GM12878 (cell line): ENCODE results near the gene UBQLN4. TPM values are rescaled to one million over a fixed set of nuclear protein-coding genes. Genes with fewer than 3 reads are reported as not detected.

ENCODE experiments used
- ATAC-seq: fragments of 200-7000 bp; cut with Tn5 transposase; 3 replicates; pipeline ENCODE4 v1.9.1; 2020; ENCODE audit warnings: mild to moderate bottlenecking, moderate library complexity
- BruUV-seq: library from RNA; stranded (reverse); fragments of 400-500 nt; replicated peaks from 2 replicates; lab custom pipeline; 2021; lab: Mats Ljungman, UMichigan
- CTCF ChIA-PET: fragments of 300-600 bp; sonication (Branson Sonifier 250); formaldehyde crosslinking; extraction: SDS; loops from one replicate; lab custom pipeline; 2021; ENCODE audit warnings: inconsistent platforms; lab: Yijun Ruan, JAX
- POLR2A ChIA-PET: fragments of 350-600 bp; formaldehyde crosslinking; extraction: SDS; loops from one replicate; lab custom pipeline; 2021; ENCODE audit warnings: inconsistent platforms; lab: Charles Lee
- RAD21 ChIA-PET: fragments of 300-600 bp; sonication (Branson Sonifier 250); formaldehyde crosslinking; loops from one replicate; lab custom pipeline; 2023; ENCODE audit warnings: antibody characterized with exemption; ENCODE audit not compliant: unreplicated experiment; lab: Charles Lee
- SMC1A ChIA-PET: fragments of 300-600 bp; sonication (Branson Sonifier 250); formaldehyde crosslinking; loops from one replicate; lab custom pipeline; 2023; ENCODE audit not compliant: unreplicated experiment, uncharacterized antibody; lab: Charles Lee
- DNase-seq: peaks from one replicate; pipeline ENCODE4 v3.0.0-alpha.2; 2011; ENCODE audit warnings: low read depth, low spot score
- FAIRE-seq: peaks from 3 replicates; lab custom pipeline; 2011; peaks lifted over from hg19 to GRCh38; lab: Jason Lieb, UNC
- H2AFZ ChIP-seq: 2 replicates; pipeline ENCODE4 v1.6.0; 2011; ENCODE audit warnings: low read depth, low read length, control low read depth; ENCODE audit not compliant: control insufficient read depth
- H3K27ac ChIP-seq: 2 replicates; pipeline ENCODE4 v1.5.1; 2011; ENCODE audit warnings: control low read depth; ENCODE audit not compliant: control insufficient read depth, insufficient read depth
- H3K27me3 ChIP-seq, 2 experiments: replicated peaks in 1 of 2; 2 replicates each; pipeline versions ENCODE4 v1.6.0 to v1.6.1; 2011; ENCODE audit warnings: low read length in 1 of 2; ENCODE audit not compliant: control insufficient read depth in 2 of 2, insufficient read depth in 2 of 2
- H3K36me3 ChIP-seq, 2 experiments: 2 replicates each; pipeline ENCODE4 v1.5.1; 2011; ENCODE audit warnings: low read length in 1 of 2; ENCODE audit not compliant: control insufficient read depth in 2 of 2, insufficient read depth in 2 of 2
- H3K4me1 ChIP-seq: 2 replicates; pipeline ENCODE4 v1.6.1; 2011; ENCODE audit warnings: mild to moderate bottlenecking, low read length, moderate library complexity, mixed read lengths; ENCODE audit not compliant: control insufficient read depth, insufficient read depth
- H3K4me2 ChIP-seq: 2 replicates; pipeline ENCODE4 v1.6.0; 2011; ENCODE audit warnings: control low read depth; ENCODE audit not compliant: control insufficient read depth, insufficient read depth
- H3K4me3 ChIP-seq: fragments of 200-600 bp; sonication (generic); 2 replicates; pipeline ENCODE4 v1.5.1; 2016
- H3K79me2 ChIP-seq: 2 replicates; pipeline ENCODE4 v1.6.0; 2011; ENCODE audit warnings: low read length; ENCODE audit not compliant: control insufficient read depth, insufficient read depth
- H3K9ac ChIP-seq: 2 replicates; pipeline ENCODE4 v1.8.0; 2011; ENCODE audit warnings: low read length, control low read depth, mixed read lengths; ENCODE audit not compliant: control insufficient read depth, insufficient read depth
- H3K9me3 ChIP-seq: replicated peaks from 3 replicates; pipeline ENCODE4 v1.5.1; 2011; ENCODE audit warnings: mild to moderate bottlenecking, low read length; ENCODE audit not compliant: control insufficient read depth, insufficient read depth
- H4K20me1 ChIP-seq: 2 replicates; pipeline ENCODE4 v1.6.0; 2011; ENCODE audit not compliant: control insufficient read depth, insufficient read depth
- BCLAF1 ChIP-seq: fragments of 450-650 bp; IDR thresholded peaks from 2 replicates; pipeline ENCODE4 v1.6.1; 2017; ENCODE audit warnings: antibody characterized with exemption, mild to moderate bottlenecking, moderate library complexity
- BHLHE40 ChIP-seq, 2 experiments: fragments of 450-650 bp in 1 of 2; IDR thresholded peaks; 2 replicates each; pipeline ENCODE4 v1.6.1; 2011 to 2017; ENCODE audit warnings: low read depth in 2 of 2, borderline replicate concordance in 1 of 2, improper control_type of control experiment in 1 of 2, low read length in 1 of 2, mild to moderate bottlenecking in 1 of 2
- CEBPB ChIP-seq, 2 experiments: fragments of 150-350 bp in 1 of 2; IDR thresholded peaks; 2 replicates each; pipeline ENCODE4 v1.6.1; 2012 to 2014; ENCODE audit warnings: low read depth in 2 of 2, low read length in 2 of 2, borderline replicate concordance in 1 of 2, inconsistent platforms in 1 of 2
- CTCF ChIP-seq, 3 experiments: IDR thresholded peaks in 2 of 3; conservative IDR thresholded peaks in 1 of 3; 2 replicates each; pipeline ENCODE4 v1.5.1; 2011; ENCODE audit warnings: low read depth in 3 of 3, low read length in 3 of 3, mild to moderate bottlenecking in 3 of 3, control low read depth in 2 of 3, moderate library complexity in 2 of 3, inconsistent platforms in 1 of 3, mixed read lengths in 1 of 3; ENCODE audit not compliant: control insufficient read depth in 2 of 3, insufficient read depth in 1 of 3; ENCODE audit errors: extremely low read depth in 1 of 3
- IKZF1 ChIP-seq: fragments of 450-650 bp; conservative IDR thresholded peaks from 2 replicates; pipeline ENCODE4 v1.6.1; 2017; ENCODE audit warnings: antibody characterized with exemption, mild to moderate bottlenecking
- IKZF2 ChIP-seq, 2 experiments: fragments of 450-650 bp; IDR thresholded peaks; 2 replicates each; pipeline ENCODE4 v1.6.1; 2017; ENCODE audit warnings: mild to moderate bottlenecking in 2 of 2, moderate library complexity in 2 of 2
- IRF4 ChIP-seq: IDR thresholded peaks from 2 replicates; pipeline ENCODE4 v1.6.1; 2011; ENCODE audit warnings: low read depth, low read length
- JUND ChIP-seq: IDR thresholded peaks from 2 replicates; pipeline ENCODE4 v1.6.1; 2012; ENCODE audit warnings: low read depth, mild to moderate bottlenecking, low read length, improper control_type of control experiment, moderate library complexity
- LARP7 ChIP-seq: fragments of 450-650 bp; IDR thresholded peaks from 2 replicates; pipeline ENCODE4 v1.6.1; 2017; ENCODE audit warnings: mild to moderate bottlenecking
- MLLT1 ChIP-seq: fragments of 450-650 bp; IDR thresholded peaks from 2 replicates; pipeline ENCODE4 v1.6.1; 2016; ENCODE audit warnings: mild to moderate bottlenecking
- NFYB ChIP-seq: IDR thresholded peaks from 2 replicates; pipeline ENCODE4 v1.6.1; 2011; ENCODE audit warnings: low read depth, mild to moderate bottlenecking, low read length, improper control_type of control experiment, moderate library complexity; ENCODE audit not compliant: insufficient read depth
- PML ChIP-seq: IDR thresholded peaks from 2 replicates; pipeline ENCODE4 v1.6.1; 2012; ENCODE audit warnings: low read length, inconsistent platforms
- RAD21 ChIP-seq: IDR thresholded peaks from 2 replicates; pipeline ENCODE4 v1.6.1; 2011; ENCODE audit warnings: mild to moderate bottlenecking, low read depth, low read length, moderate library complexity; ENCODE audit not compliant: insufficient read depth
- STAT1 ChIP-seq: fragments of 450-650 bp; conservative IDR thresholded peaks from 2 replicates; pipeline ENCODE4 v1.6.1; 2014; ENCODE audit warnings: antibody characterized with exemption, mild to moderate bottlenecking
- TBL1XR1 ChIP-seq: IDR thresholded peaks from 2 replicates; pipeline ENCODE4 v1.6.1; 2012; ENCODE audit warnings: low read depth, low read length, improper control_type of control experiment
- TCF3 ChIP-seq: IDR thresholded peaks from 2 replicates; pipeline ENCODE4 v1.6.1; 2012; ENCODE audit warnings: low read depth, mild to moderate bottlenecking, low read length, borderline replicate concordance; ENCODE audit not compliant: insufficient read depth
- WGBS: methylation state at CpG from one replicate; pipeline ENCODE4 v1.1.6; 2016; ENCODE audit warnings: low lambda C conversion rate; ENCODE audit not compliant: insufficient replicate concordance, insufficient coverage; ENCODE audit errors: missing lambda C conversion rate; 5-methylcytosine and 5-hydroxymethylcytosine counted together
- in situ Hi-C: fragments of 300-500 bp; cut with MboI; formaldehyde crosslinking; loops from 9 replicates; pipeline ENCODE4 v1.14.3; 2018; ENCODE audit warnings: mixed read lengths
- intact Hi-C: fragments of 100-400 bp; cut with micrococcal nuclease; formaldehyde crosslinking; loops from one replicate; pipeline ENCODE4 v1.14.2; 2022; ENCODE audit not compliant: unreplicated experiment
- polyA plus RNA-seq, 11 experiments: library from polyadenylated mRNA; depleted of rRNA in 4 of 11; unstranded in 6 of 11; stranded (reverse) in 5 of 11; fragments of >200 nt; fragmentation: Nextera tagmentation in 4 of 11; fragmentation: Illumina TruSeq in 1 of 11; extraction: Ambion mirVana in 4 of 11; extraction: Trizol in 1 of 11; gene quantifications; 1 replicate in 1 of 11; 2 replicates in 10 of 11; pipeline versions ENCODE4 v1.2.1 to v1.2.3, GENCODE V29; 2011 to 2016; ENCODE audit warnings: inconsistent platforms in 2 of 11, missing spikeins in 2 of 11, low read depth in 1 of 11
- total RNA-seq, 4 experiments: library from RNA; depleted of rRNA in 3 of 4; stranded (reverse); fragments of >200 nt in 3 of 4; fragmentation: Illumina TruSeq in 1 of 4; extraction: Trizol in 1 of 4; gene quantifications; 2 replicates each; pipeline versions ENCODE4 v1.2.1 to v1.2.3, GENCODE V29; 2013 to 2021

The UBQLN4 gene
- total and polyA plus RNA-seq, 10 of the 15 experiments (the other 5 are each of a cell fraction or from before 2014, with no cell fraction given), result 10.0 to 44.6 (median 19.7) TPM

GRCh38 chr1:156073740-156074139 is 20.1 kb upstream of the UBQLN4 start:
- ChIA-PET CTCF (interaction anchor here (0.5 to 2.4 kb wide), 4 partner anchors 13 to 136 kb away, joined by 3 to 6 read pairs (median 3); no protein-coding TSS in a partner anchor), POLR2A (interaction anchor here (0.5 kb wide), 1 partner anchor 13 kb away, joined by 3 read pairs; no protein-coding TSS in a partner anchor), SMC1A (interaction anchor here (0.6 to 1.5 kb wide), 2 partner anchors 9 to 32 kb away, joined by 3 read pairs; partner anchors contain the start of gene MEX3A), RAD21 (no interaction called here)
- Histone ChIP-seq H3K9ac (no peak overlapping the region), H3K4me3 (no peak overlapping the region), H3K4me2 (no peak overlapping the region), H3K9me3 (no peaks in the 10 kb centered on the region; the same call in 2 of the 3 replicates), H4K20me1 (no peaks in the 10 kb centered on the region), H3K27me3 (no peaks in the 10 kb centered on the region), H2AFZ (no peak overlapping the region), H3K36me3 (no peaks in the 10 kb centered on the region), H3K27ac (no peak overlapping the region), H3K79me2 (peaks cover 2% of the 10 kb centered on the region; the same call in 1 of the 2 replicates), H3K4me1 (peaks cover 10% of the 10 kb centered on the region)
- no peak for TF ChIP-seq NFYB
- TF ChIP-seq CTCF (IDR thresholded peaks at IDR 0.05 in 2 of 3, conservative IDR thresholded peaks at IDR 0.05 in 1 of 3; ENCODE audit: control insufficient read depth in 2 of 3, extremely low read depth in 1 of 3, insufficient read depth in 1 of 3, low read depth in 3 of 3, low read length in 3 of 3), result no peak
- no peak for TF ChIP-seq TBL1XR1
- no peak for TF ChIP-seq IRF4
- TF ChIP-seq JUND, result no peak
- TF ChIP-seq PML, result no peak
- no peak for TF ChIP-seq TCF3
- no peak for TF ChIP-seq MLLT1
- TF ChIP-seq CEBPB (IDR thresholded peaks at IDR 0.05; ENCODE audit: borderline replicate concordance in 1 of 2, low read depth in 2 of 2, low read length in 2 of 2), result no peak
- TF ChIP-seq IKZF1, result no peak
- TF ChIP-seq IKZF2 (IDR thresholded peaks at IDR 0.05), result no peak
- TF ChIP-seq STAT1, result no peak
- no peak for TF ChIP-seq RAD21
- TF ChIP-seq BCLAF1, result no peak
- no peak for TF ChIP-seq BHLHE40 (IDR thresholded peaks at IDR 0.05; ENCODE audit: borderline replicate concordance in 1 of 2, low read depth in 2 of 2, low read length in 1 of 2)
- TF ChIP-seq LARP7, result no peak
- intact Hi-C loops, result no loop called here
- WGBS, result 74% methylated on average over 5 of the region's 5 CpGs
- ATAC-seq (no peak), FAIRE-seq (no peak), DNase-seq (no peak)
- in situ Hi-C loops, result no loop called here
- BruUV-seq, result no TSS peak
